Liver (tissue), 9 donors: ENCODE data around the gene HDAC8. TPM values are rescaled to one million over a fixed set of nuclear protein-coding genes. Genes with fewer than 3 reads are reported as not detected.

ENCODE experiments used
- DNase-seq: peaks from one replicate; pipeline ENCODE4 v3.0.0-alpha.2; 2017; ENCODE audit warnings: low spot score
- H3K27ac ChIP-seq, 2 donors: one replicate each; pipeline ENCODE4 v1.7.0; 2013; ENCODE audit warnings: inconsistent platforms in 2 of 2, low read length in 2 of 2, control low read depth in 1 of 2, low read depth in 1 of 2, mild to moderate bottlenecking in 1 of 2
- H3K27me3 ChIP-seq, 4 donors: one replicate each; pipeline versions ENCODE4 v1.6.1 to v1.7.0; 2013; ENCODE audit warnings: low read length in 3 of 4, inconsistent platforms in 1 of 4, mild to moderate bottlenecking in 1 of 4, moderate library complexity in 1 of 4; ENCODE audit not compliant: control insufficient read depth in 4 of 4, insufficient read depth in 4 of 4
- H3K36me3 ChIP-seq, 4 donors: one replicate each; pipeline versions ENCODE4 v1.6.1 to v1.7.0; 2013; ENCODE audit warnings: low read length in 3 of 4, mild to moderate bottlenecking in 3 of 4, low read depth in 1 of 4, moderate library complexity in 1 of 4; ENCODE audit not compliant: control insufficient read depth in 4 of 4, insufficient read depth in 3 of 4
- H3K4me1 ChIP-seq, 4 donors: one replicate each; pipeline versions ENCODE4 v1.6.1 to v1.7.0; 2013; ENCODE audit warnings: low read length in 3 of 4, mild to moderate bottlenecking in 3 of 4, moderate library complexity in 1 of 4; ENCODE audit not compliant: control insufficient read depth in 4 of 4, insufficient read depth in 4 of 4
- H3K4me3 ChIP-seq, 3 donors: one replicate each; pipeline versions ENCODE4 v1.6.1 to v1.7.0; 2013; ENCODE audit warnings: low read length in 3 of 3, control low read depth in 1 of 3, low read depth in 1 of 3, mild to moderate bottlenecking in 1 of 3
- H3K9ac ChIP-seq, 2 donors: one replicate each; pipeline ENCODE4 v1.7.0; 2013; ENCODE audit warnings: low read length in 2 of 2, mild to moderate bottlenecking in 2 of 2, moderate library complexity in 2 of 2, control low read depth in 1 of 2, low read depth in 1 of 2
- H3K9me3 ChIP-seq, 4 donors: one replicate each; pipeline versions ENCODE4 v1.6.1 to v1.7.0; 2013; ENCODE audit warnings: low read length in 3 of 4; ENCODE audit not compliant: control insufficient read depth in 4 of 4
- EGR1 ChIP-seq, 2 donors: IDR thresholded peaks; 2 replicates each; pipeline ENCODE4 v1.6.1; 2016 to 2018; ENCODE audit warnings: antibody characterized with exemption in 2 of 2, low read depth in 2 of 2
- FOXA1 ChIP-seq: IDR thresholded peaks from 2 replicates; pipeline ENCODE4 v1.6.1; 2016; ENCODE audit warnings: antibody characterized with exemption
- FOXA2 ChIP-seq: IDR thresholded peaks from 2 replicates; pipeline ENCODE4 v1.6.1; 2016; ENCODE audit warnings: antibody characterized with exemption
- GABPA ChIP-seq, 2 donors: IDR thresholded peaks in 1 of 2; conservative IDR thresholded peaks in 1 of 2; 2 replicates each; pipeline ENCODE4 v1.6.1; 2016; ENCODE audit warnings: antibody characterized with exemption in 2 of 2, mild to moderate bottlenecking in 1 of 2, moderate library complexity in 1 of 2
- HNF4A ChIP-seq, 2 donors: conservative IDR thresholded peaks; 2 replicates each; pipeline ENCODE4 v1.6.1; 2016; ENCODE audit warnings: antibody characterized with exemption in 2 of 2, mild to moderate bottlenecking in 2 of 2
- HNF4G ChIP-seq: IDR thresholded peaks from 2 replicates; pipeline ENCODE4 v1.6.1; 2016; ENCODE audit warnings: antibody characterized with exemption
- JUND ChIP-seq, 2 donors: IDR thresholded peaks; 2 replicates each; pipeline ENCODE4 v1.6.1; 2016; ENCODE audit warnings: antibody characterized with exemption in 2 of 2
- NR2F2 ChIP-seq: IDR thresholded peaks from 2 replicates; pipeline ENCODE4 v1.6.1; 2016; ENCODE audit warnings: antibody characterized with exemption
- RAD21 ChIP-seq, 2 donors: IDR thresholded peaks; 2 replicates each; pipeline ENCODE4 v1.6.1; 2016; ENCODE audit warnings: antibody characterized with exemption in 2 of 2, mild to moderate bottlenecking in 2 of 2
- REST ChIP-seq: IDR thresholded peaks from 2 replicates; pipeline ENCODE4 v1.6.1; 2016; ENCODE audit warnings: antibody characterized with exemption, mild to moderate bottlenecking
- RXRA ChIP-seq, 2 donors: IDR thresholded peaks; 2 replicates each; pipeline ENCODE4 v1.6.1; 2017 to 2018; ENCODE audit warnings: antibody characterized with exemption in 2 of 2, mild to moderate bottlenecking in 1 of 2
- SP1 ChIP-seq: IDR thresholded peaks from 2 replicates; pipeline ENCODE4 v1.6.1; 2018; ENCODE audit warnings: antibody characterized with exemption, mild to moderate bottlenecking
- TAF1 ChIP-seq: conservative IDR thresholded peaks from 2 replicates; pipeline ENCODE4 v1.6.1; 2016; ENCODE audit warnings: antibody characterized with exemption, mild to moderate bottlenecking
- YY1 ChIP-seq: IDR thresholded peaks from 2 replicates; pipeline ENCODE4 v1.6.1; 2016; ENCODE audit warnings: antibody characterized with exemption, mild to moderate bottlenecking
- ZBTB33 ChIP-seq: IDR thresholded peaks from 2 replicates; pipeline ENCODE4 v1.6.1; 2016; ENCODE audit warnings: antibody characterized with exemption
- WGBS: extraction: QIAGEN DNeasy Blood & Tissue Kit; methylation state at CpG from one replicate; pipeline ENCODE4 v1.1.7; 2013; 5-methylcytosine and 5-hydroxymethylcytosine counted together
- polyA plus RNA-seq, 2 donors: library from polyadenylated mRNA; stranded (reverse) in 1 of 2; unstranded in 1 of 2; fragments of 200-250 nt in 1 of 2; fragments of >200 nt in 1 of 2; fragmentation: Nextera tagmentation in 1 of 2; extraction: Ambion mirVana in 1 of 2; gene quantifications; one replicate each; pipeline versions ENCODE4 v1.2.1 to v1.2.3, GENCODE V29; 2013 to 2015
- total RNA-seq, 2 donors: library from RNA; depleted of rRNA; stranded (reverse); fragments of >200 nt; gene quantifications; one replicate each; pipeline ENCODE4 v1.2.3, GENCODE V29; 2014
- TF ChIP-seq, protein P1 (sequence below): fragments of 150-350 bp; IDR thresholded peaks from 2 replicates; pipeline ENCODE4 v1.5.1; 2017; ENCODE audit warnings: improper control_type of control experiment, low read depth, low read length; ENCODE audit not compliant: missing input control
- TF ChIP-seq, protein P2 (sequence below): IDR thresholded peaks from 2 replicates; pipeline ENCODE4 v1.6.1; 2016; ENCODE audit warnings: antibody characterized with exemption
- TF ChIP-seq, protein P3 (sequence below): IDR thresholded peaks from 2 replicates; pipeline ENCODE4 v1.6.1; 2016; ENCODE audit warnings: antibody characterized with exemption
- donor health status: healthy.
- donor health status: healthy.
- donor health status: healthy.
- donor health status: healthy.
- donor health status: healthy.

HDAC8 gene
- total and polyA plus RNA-seq, 4 donors: 11.1 to 30.4 (median 14.0) TPM

GRCh38 chrX:72348247-72348979 is 224.2 kb downstream of the HDAC8 start:
- TF ChIP-seq HNF4G (no peak), JUND (IDR thresholded peaks at IDR 0.05) (no peak), FOXA2 (no peak), EGR1 (IDR thresholded peaks at IDR 0.05; ENCODE audit: low read depth in 2 of 2) (no peak), SP1 (no peak), HNF4A (conservative IDR thresholded peaks at IDR 0.05) (no peak)
- TF ChIP-seq, protein P1, sequence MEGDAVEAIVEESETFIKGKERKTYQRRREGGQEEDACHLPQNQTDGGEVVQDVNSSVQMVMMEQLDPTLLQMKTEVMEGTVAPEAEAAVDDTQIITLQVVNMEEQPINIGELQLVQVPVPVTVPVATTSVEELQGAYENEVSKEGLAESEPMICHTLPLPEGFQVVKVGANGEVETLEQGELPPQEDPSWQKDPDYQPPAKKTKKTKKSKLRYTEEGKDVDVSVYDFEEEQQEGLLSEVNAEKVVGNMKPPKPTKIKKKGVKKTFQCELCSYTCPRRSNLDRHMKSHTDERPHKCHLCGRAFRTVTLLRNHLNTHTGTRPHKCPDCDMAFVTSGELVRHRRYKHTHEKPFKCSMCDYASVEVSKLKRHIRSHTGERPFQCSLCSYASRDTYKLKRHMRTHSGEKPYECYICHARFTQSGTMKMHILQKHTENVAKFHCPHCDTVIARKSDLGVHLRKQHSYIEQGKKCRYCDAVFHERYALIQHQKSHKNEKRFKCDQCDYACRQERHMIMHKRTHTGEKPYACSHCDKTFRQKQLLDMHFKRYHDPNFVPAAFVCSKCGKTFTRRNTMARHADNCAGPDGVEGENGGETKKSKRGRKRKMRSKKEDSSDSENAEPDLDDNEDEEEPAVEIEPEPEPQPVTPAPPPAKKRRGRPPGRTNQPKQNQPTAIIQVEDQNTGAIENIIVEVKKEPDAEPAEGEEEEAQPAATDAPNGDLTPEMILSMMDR: no peak
- Histone ChIP-seq H3K27ac (no peak overlapping the region), H3K9me3 (no peaks in the 10 kb centered on the region), H3K4me1 (no peaks in the 10 kb centered on the region), H3K4me3 (no peak overlapping the region), H3K27me3 (no peaks in the 10 kb centered on the region), H3K36me3 (peaks cover 2 to 11% (median 3%) of the 10 kb centered on the region in 4 donors), H3K9ac (no peak overlapping the region)
- no peak for DNase-seq
- 96% methylated on average over 5 of the region's 5 CpGs for WGBS

GRCh38 chrX:72347366-72347765 is 225.3 kb downstream of the HDAC8 start:
- Histone ChIP-seq H3K9me3 (no peaks in the 10 kb centered on the region), H3K4me1 (no peaks in the 10 kb centered on the region), H3K36me3 (peaks cover 2 to 11% (median 3%) of the 10 kb centered on the region in 4 donors), H3K27me3 (no peaks in the 10 kb centered on the region), H3K27ac (no peak overlapping the region), H3K4me3 (no peak overlapping the region), H3K9ac (no peak overlapping the region)
- TF ChIP-seq HNF4G: no peak
- no peak for TF ChIP-seq YY1
- TF ChIP-seq, protein P2, sequence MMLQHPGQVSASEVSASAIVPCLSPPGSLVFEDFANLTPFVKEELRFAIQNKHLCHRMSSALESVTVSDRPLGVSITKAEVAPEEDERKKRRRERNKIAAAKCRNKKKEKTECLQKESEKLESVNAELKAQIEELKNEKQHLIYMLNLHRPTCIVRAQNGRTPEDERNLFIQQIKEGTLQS: no peak
- no peak for TF ChIP-seq TAF1
- no peak for TF ChIP-seq RAD21 (IDR thresholded peaks at IDR 0.05)
- TF ChIP-seq, protein P1: no peak
- TF ChIP-seq GABPA (IDR thresholded peaks at IDR 0.05 in 1 of 2, conservative IDR thresholded peaks at IDR 0.05 in 1 of 2): no peak
- no peak for TF ChIP-seq FOXA1
- no peak for TF ChIP-seq REST
- TF ChIP-seq SP1: no peak
- TF ChIP-seq, protein P3, sequence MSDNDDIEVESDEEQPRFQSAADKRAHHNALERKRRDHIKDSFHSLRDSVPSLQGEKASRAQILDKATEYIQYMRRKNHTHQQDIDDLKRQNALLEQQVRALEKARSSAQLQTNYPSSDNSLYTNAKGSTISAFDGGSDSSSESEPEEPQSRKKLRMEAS: no peak
- TF ChIP-seq FOXA2: no peak
- no peak for TF ChIP-seq HNF4A (conservative IDR thresholded peaks at IDR 0.05)
- TF ChIP-seq ZBTB33: no peak
- no peak for TF ChIP-seq JUND (IDR thresholded peaks at IDR 0.05)
- TF ChIP-seq NR2F2: no peak
- no peak for TF ChIP-seq EGR1 (IDR thresholded peaks at IDR 0.05; ENCODE audit: low read depth in 2 of 2)
- TF ChIP-seq RXRA (IDR thresholded peaks at IDR 0.05): no peak
- WGBS: 90% methylated on average over 2 of the region's 2 CpGs
- no peak for DNase-seq
